ENCODE measurements around the gene NLGN4X.

DNA sequence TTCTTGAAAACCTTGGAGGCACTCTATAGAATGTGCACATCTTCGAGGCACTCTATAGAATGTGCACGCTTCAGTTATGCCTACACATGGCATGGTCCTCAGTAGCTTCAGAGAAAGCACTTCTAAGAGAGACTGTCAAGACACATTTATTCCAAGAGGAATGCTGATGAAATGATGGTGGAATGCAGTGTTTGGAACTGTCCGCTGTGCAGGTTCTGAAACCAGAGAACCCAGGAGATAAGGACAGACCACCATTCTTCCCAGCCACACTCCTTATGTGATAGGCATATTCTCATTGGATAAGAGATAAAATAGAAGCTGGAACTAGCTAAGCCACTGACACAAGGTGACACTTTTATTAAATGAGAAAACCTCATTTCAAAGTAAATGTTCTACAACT lies 263.3 kb downstream of the NLGN4X start:
- TF ChIP-seq GATA3 (IDR thresholded peaks at IDR 0.05; ENCODE audit: low read depth, low read length) (no peak), GATA2 (IDR thresholded peaks at IDR 0.05; ENCODE audit: low read depth, low read length) (no peak)

Measured in SH-SY5Y (cell line).